DOHH2 (cell line): ENCODE results near the gene FSHR.

Source experiments
- EZH2phosphoT487 ChIP-seq: fragments of 200-600 bp; sonication (generic); IDR thresholded peaks from 2 replicates; pipeline ENCODE4 v1.6.1; 2017; ENCODE audit warnings: borderline replicate concordance, mild to moderate bottlenecking, antibody characterized with exemption, low read length, moderate library complexity, mixed read lengths
- TF ChIP-seq, protein P1 (sequence below): fragments of 200-600 bp; sonication (generic); IDR thresholded peaks from one replicate; pipeline ENCODE4 v1.5.1; 2014; ENCODE audit warnings: antibody characterized with exemption, mild to moderate bottlenecking, low read depth, low read length; ENCODE audit not compliant: poor library complexity, severe bottlenecking

DNA sequence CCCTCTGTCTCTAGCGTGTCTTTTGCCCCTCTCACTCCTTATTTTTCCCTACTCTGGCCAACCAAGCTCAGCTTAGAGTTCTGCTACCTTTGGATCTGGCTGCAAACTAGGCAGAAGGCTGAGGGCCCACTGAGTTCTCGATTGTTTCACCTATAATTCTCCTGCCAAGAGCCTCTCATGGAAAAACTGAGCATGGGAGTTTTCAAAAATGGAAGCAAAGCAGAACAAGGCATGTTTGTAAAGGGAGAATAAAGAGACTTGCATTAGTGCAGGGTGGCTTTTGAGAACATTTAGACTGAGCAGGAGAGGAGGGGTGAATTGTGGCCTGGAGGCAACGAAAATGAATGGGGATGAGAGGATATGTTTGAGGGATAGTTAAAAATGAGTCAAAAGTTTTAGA lies 45.9 kb downstream of the FSHR start:
- TF ChIP-seq, protein P1, sequence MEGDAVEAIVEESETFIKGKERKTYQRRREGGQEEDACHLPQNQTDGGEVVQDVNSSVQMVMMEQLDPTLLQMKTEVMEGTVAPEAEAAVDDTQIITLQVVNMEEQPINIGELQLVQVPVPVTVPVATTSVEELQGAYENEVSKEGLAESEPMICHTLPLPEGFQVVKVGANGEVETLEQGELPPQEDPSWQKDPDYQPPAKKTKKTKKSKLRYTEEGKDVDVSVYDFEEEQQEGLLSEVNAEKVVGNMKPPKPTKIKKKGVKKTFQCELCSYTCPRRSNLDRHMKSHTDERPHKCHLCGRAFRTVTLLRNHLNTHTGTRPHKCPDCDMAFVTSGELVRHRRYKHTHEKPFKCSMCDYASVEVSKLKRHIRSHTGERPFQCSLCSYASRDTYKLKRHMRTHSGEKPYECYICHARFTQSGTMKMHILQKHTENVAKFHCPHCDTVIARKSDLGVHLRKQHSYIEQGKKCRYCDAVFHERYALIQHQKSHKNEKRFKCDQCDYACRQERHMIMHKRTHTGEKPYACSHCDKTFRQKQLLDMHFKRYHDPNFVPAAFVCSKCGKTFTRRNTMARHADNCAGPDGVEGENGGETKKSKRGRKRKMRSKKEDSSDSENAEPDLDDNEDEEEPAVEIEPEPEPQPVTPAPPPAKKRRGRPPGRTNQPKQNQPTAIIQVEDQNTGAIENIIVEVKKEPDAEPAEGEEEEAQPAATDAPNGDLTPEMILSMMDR = no peak
- TF ChIP-seq EZH2phosphoT487 = no peak
